ENCODE data around the gene CTDSP2.

DNA sequence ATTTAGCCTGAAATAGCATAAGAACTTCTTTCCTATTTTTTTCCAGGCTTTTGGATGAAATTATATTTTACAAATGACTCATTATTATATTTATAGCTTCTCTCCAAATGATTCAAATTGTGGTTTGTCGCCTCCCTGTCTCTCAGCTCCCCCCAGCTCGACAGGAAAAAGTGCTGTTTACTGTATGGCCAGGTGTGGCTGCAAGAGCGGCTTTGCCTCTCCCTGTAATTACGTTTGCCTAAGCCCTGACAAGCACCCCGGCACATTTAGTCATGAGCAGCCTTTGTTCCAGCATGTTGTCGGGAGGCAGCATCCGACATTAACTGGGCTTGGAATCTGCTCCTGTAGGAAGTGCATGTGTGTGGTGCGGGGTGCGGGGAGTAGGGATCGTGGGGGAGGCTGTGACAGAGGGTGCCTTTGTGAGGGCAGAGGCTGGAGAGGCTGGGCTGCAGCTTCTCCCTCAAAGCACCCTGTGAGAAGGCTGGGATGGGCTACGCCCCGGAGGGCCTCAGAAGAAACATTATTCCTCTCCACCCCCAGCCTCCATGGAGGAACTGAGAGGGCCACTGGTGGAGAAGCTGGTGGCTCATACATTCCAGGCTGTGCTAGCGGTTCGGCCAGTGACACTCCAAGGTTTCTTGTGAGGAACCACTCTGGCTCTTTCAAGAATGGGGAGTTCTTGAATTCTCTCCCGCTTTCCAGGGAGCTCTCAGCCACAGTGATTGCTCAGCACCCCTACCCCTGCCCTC, 42.1 kb upstream of the CTDSP2 start:
- peak in 3 of 4 donors; percentile 58 to 69 (median 65) for TF ChIP-seq POLR2AphosphoS5 (IDR thresholded peaks at IDR 0.05)
- TF ChIP-seq POLR2A (IDR thresholded peaks at IDR 0.05), result no peak

Data from sigmoid colon (tissue), 4 donors.